K562 (cell line): ENCODE data around the gene PCDHGA5. TPM values are rescaled to one million over a fixed set of nuclear protein-coding genes. Genes with fewer than 3 reads are reported as not detected.
"Not testable (repeated sequence)": the region's sequence is repeated elsewhere in the genome, so short reads cannot be mapped to it uniquely, and the experiment has no call there.

Experiments
- ATAC-seq: fragments of 200-7000 bp; cut with Tn5 transposase; 3 replicates; pipeline ENCODE4 v1.9.1; 2020; ENCODE audit warnings: moderate library complexity
- BruUV-seq: library from RNA; stranded (reverse); fragments of 400-500 nt; replicated peaks from 2 replicates; lab custom pipeline; 2021; lab: Mats Ljungman, UMichigan
- CTCF ChIA-PET: fragments of 300-600 bp; formaldehyde crosslinking; extraction: SDS; loops from one replicate; lab custom pipeline; 2021; ENCODE audit warnings: low intra/inter-chr PET ratio; lab: Yijun Ruan, JAX
- POLR2A ChIA-PET: fragments of 300-600, 350-650 bp; sonication (Branson Sonifier 250); formaldehyde crosslinking; extraction: SDS; loops from one replicate; lab custom pipeline; 2021; ENCODE audit warnings: antibody characterized with exemption, inconsistent platforms; lab: Yijun Ruan, JAX
- DNase-seq, 4 experiments: peaks; one replicate each; pipeline versions ENCODE4 v3.0.0 to v3.0.0-alpha.2; 2011 to 2018; ENCODE audit warnings: low spot score in 3 of 4, mixed read lengths in 3 of 4; ENCODE audit errors: extremely low read depth in 1 of 4
- FAIRE-seq: peaks from 2 replicates; lab custom pipeline; 2011; peaks lifted over from hg19 to GRCh38; lab: Jason Lieb, UNC
- H2AFZ ChIP-seq: 2 replicates; pipeline ENCODE4 v1.6.0; 2011; ENCODE audit warnings: low read depth, low read length, control low read depth, inconsistent platforms
- H3K27ac ChIP-seq: fragments of 200-600 bp; 3 replicates; pipeline ENCODE4 v1.8.0; 2011; ENCODE audit warnings: low read depth, mild to moderate bottlenecking, control low read depth, inconsistent platforms, low read length, moderate library complexity, mixed read lengths; ENCODE audit errors: extremely low read depth
- H3K27me3 ChIP-seq, 2 experiments: fragments of 300-600 bp in 1 of 2; 2 replicates in 1 of 2; 3 replicates in 1 of 2; pipeline versions ENCODE4 v1.6.0 to v1.8.0; 2011; ENCODE audit warnings: inconsistent platforms in 2 of 2, low read length in 2 of 2, mild to moderate bottlenecking in 1 of 2, mixed read lengths in 1 of 2, moderate library complexity in 1 of 2; ENCODE audit not compliant: control insufficient read depth in 2 of 2, insufficient read depth in 2 of 2
- H3K36me3 ChIP-seq: fragments of 300-600 bp; 3 replicates; pipeline ENCODE4 v1.8.0; 2011; ENCODE audit warnings: mild to moderate bottlenecking, low read length, inconsistent platforms; ENCODE audit not compliant: control insufficient read depth, insufficient read depth
- H3K4me1 ChIP-seq, 2 experiments: fragments of 200-600 bp in 1 of 2; replicated peaks in 1 of 2; 2 replicates in 1 of 2; 3 replicates in 1 of 2; pipeline versions ENCODE4 v1.5.1 to v1.8.0; 2011; ENCODE audit warnings: inconsistent platforms in 2 of 2, low read length in 2 of 2, mild to moderate bottlenecking in 1 of 2, mixed read lengths in 1 of 2, moderate library complexity in 1 of 2; ENCODE audit not compliant: control insufficient read depth in 2 of 2, insufficient read depth in 2 of 2
- H3K4me2 ChIP-seq: 2 replicates; pipeline ENCODE4 v1.6.1; 2011; ENCODE audit warnings: low read length, control low read depth, inconsistent platforms, mixed read lengths; ENCODE audit not compliant: insufficient read depth
- H3K4me3 ChIP-seq: fragments of 200-600 bp; sonication (generic), shearing (Covaris generic); 2 replicates; pipeline ENCODE4 v1.5.1; 2016; ENCODE audit warnings: control low read depth, inconsistent platforms
- H3K79me2 ChIP-seq: fragments of 200-600 bp; 3 replicates; pipeline ENCODE4 v1.8.0; 2011; ENCODE audit warnings: low read length, inconsistent platforms; ENCODE audit not compliant: control insufficient read depth, insufficient read depth
- H3K9ac ChIP-seq, 2 experiments: 2 replicates each; pipeline versions ENCODE4 v1.6.0 to v1.6.1; 2011; ENCODE audit warnings: low read depth in 2 of 2, low read length in 2 of 2, control low read depth in 1 of 2, inconsistent platforms in 1 of 2, mild to moderate bottlenecking in 1 of 2, mixed read lengths in 1 of 2; ENCODE audit not compliant: insufficient read depth in 1 of 2
- H3K9me1 ChIP-seq: one replicate; pipeline ENCODE4 v1.6.0; 2011; ENCODE audit warnings: inconsistent platforms, mild to moderate bottlenecking, low read length, moderate library complexity; ENCODE audit not compliant: control insufficient read depth, insufficient read depth
- H3K9me3 ChIP-seq: replicated peaks from 2 replicates; pipeline ENCODE4 v1.5.1; 2011; ENCODE audit warnings: low read depth, low read length, inconsistent platforms; ENCODE audit not compliant: control insufficient read depth, insufficient read depth
- H4K20me1 ChIP-seq: replicated peaks from 2 replicates; pipeline ENCODE4 v1.6.1; 2011; ENCODE audit warnings: low read length, inconsistent platforms, mixed read lengths; ENCODE audit not compliant: control insufficient read depth, insufficient read depth
- NRF1 ChIP-seq, 2 experiments: fragments of 450-650 bp; IDR thresholded peaks in 1 of 2; conservative IDR thresholded peaks in 1 of 2; 2 replicates each; pipeline ENCODE4 v1.6.1; 2014; ENCODE audit warnings: mild to moderate bottlenecking in 2 of 2
- RAD21 ChIP-seq, 2 experiments: fragments of 250-450 bp in 1 of 2; fragments of 450-650 bp in 1 of 2; sonication (Bioruptor Pico) in 1 of 2; formaldehyde crosslinking in 1 of 2; IDR thresholded peaks in 1 of 2; conservative IDR thresholded peaks in 1 of 2; 2 replicates each; pipeline versions ENCODE4 v1.4.0 to v1.8.0; 2020 to 2022; ENCODE audit warnings: mild to moderate bottlenecking in 2 of 2, moderate library complexity in 1 of 2
- WGBS: fragments of 100-300 bp; shearing (Covaris generic); methylation state at CpG from one replicate; pipeline ENCODE4 v1.1.6; 2016; ENCODE audit warnings: low coverage, mixed read lengths; ENCODE audit not compliant: insufficient coverage; ENCODE audit errors: missing lambda C conversion rate; 5-methylcytosine and 5-hydroxymethylcytosine counted together
- in situ Hi-C: fragments of 300-500 bp; cut with MboI; formaldehyde crosslinking; loops from 4 replicates; pipeline ENCODE4 v1.15.0; 2018; ENCODE audit warnings: inconsistent platforms, mixed read lengths
- intact Hi-C: fragments of 100-400 bp; cut with micrococcal nuclease; formaldehyde crosslinking; loops from 2 replicates; pipeline ENCODE4 v1.14.2; 2022
- polyA plus RNA-seq, 8 experiments: library from polyadenylated mRNA; depleted of rRNA in 4 of 8; stranded (reverse) in 5 of 8; unstranded in 3 of 8; fragments of >200 nt; fragmentation: Nextera tagmentation in 2 of 8; fragmentation: Illumina TruSeq in 1 of 8; extraction: Ambion mirVana in 2 of 8; extraction: Trizol in 1 of 8; gene quantifications; 2 replicates each; pipeline versions ENCODE4 v1.2.1 to v1.2.3, GENCODE V29; 2011 to 2014; ENCODE audit warnings: inconsistent platforms in 1 of 8, missing spikeins in 1 of 8
- total RNA-seq, 7 experiments: library from RNA; depleted of rRNA in 6 of 7; stranded (reverse); fragments of >200 nt in 6 of 7; fragmentation: Illumina TruSeq in 2 of 7; extraction: Trizol in 2 of 7; gene quantifications; 2 replicates each; pipeline versions ENCODE4 v1.2.1 to v1.2.3, GENCODE V29; 2011 to 2021; ENCODE audit warnings: low replicate concordance in 1 of 7
- TF ChIP-seq, protein P1 (sequence below), 3 experiments: IDR thresholded peaks in 2 of 3; conservative IDR thresholded peaks in 1 of 3; 2 replicates each; pipeline ENCODE4 v1.5.1; 2011 to 2012; ENCODE audit warnings: low read length in 3 of 3, mild to moderate bottlenecking in 3 of 3, control low read depth in 2 of 3, improper control_type of control experiment in 1 of 3, inconsistent platforms in 1 of 3, low read depth in 1 of 3, mixed read lengths in 1 of 3, moderate library complexity in 1 of 3; ENCODE audit not compliant: insufficient read depth in 2 of 3

PCDHGA5 gene
- total and polyA plus RNA-seq, 9 of the 15 experiments (the other 6 are each of a cell fraction or from before 2014, with no cell fraction given) = 0.01 to 0.18 (median 0.12) TPM; not detected in 1

DNA sequence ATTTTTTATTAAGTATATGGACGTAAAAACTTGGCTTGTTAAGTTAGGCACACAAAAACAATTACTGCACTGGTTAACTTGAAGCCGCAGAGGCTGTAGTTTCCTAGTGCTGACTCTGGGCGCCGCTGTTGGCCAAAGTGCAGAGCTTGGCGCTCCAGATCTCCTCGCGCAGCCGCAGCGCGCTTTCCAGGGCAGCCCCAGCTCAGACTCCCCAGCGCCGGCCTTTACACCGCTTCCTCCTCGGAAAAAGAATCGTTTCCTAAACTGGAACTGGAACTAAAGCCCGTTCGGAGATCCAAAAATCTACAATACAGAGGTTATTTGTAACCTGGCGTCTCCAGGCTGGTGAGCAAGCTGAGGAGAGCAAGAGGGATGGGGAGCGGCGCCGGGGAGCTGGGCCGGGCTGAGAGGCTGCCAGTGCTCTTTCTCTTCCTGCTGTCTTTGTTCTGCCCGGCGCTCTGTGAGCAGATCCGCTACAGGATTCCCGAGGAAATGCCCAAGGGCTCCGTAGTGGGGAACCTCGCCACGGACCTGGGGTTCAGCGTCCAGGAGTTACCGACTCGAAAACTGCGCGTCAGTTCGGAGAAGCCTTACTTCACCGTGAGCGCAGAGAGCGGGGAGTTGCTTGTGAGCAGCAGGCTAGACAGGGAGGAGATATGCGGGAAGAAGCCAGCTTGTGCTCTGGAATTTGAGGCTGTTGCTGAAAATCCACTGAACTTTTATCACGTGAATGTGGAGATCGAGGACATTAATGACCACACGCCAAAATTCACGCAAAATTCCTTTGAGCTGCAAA, 34.0 kb downstream of the PCDHGA5 start, which contains the start of gene PCDHGB5:
Gene PCDHGB5, plus strand, starts transcription at position 192 of the 796 bp plus-strand sequence. Its CDS starts 181 bp downstream, at position 373.
- BruUV-seq, intact Hi-C loops, H4K20me1 ChIP-seq, in situ Hi-C loops, H3K36me3 ChIP-seq, H3K9ac ChIP-seq: not testable (repeated sequence)
- peak in 3 of 4 experiments; percentile 13 to 58 (median 23) for DNase-seq
- peaks cover 0 to 14% of the 10 kb centered on the region in 2 experiments; a peak in 3 of 5 replicates for H3K4me1 ChIP-seq
- ATAC-seq = peak; percentile 99
- TF ChIP-seq NRF1 (conservative IDR thresholded peaks at IDR 0.05 in 1 of 2, IDR thresholded peaks at IDR 0.05 in 1 of 2) (peak; percentile 89 to 90), RAD21 (CRISPR knock-in tag; conservative IDR thresholded peaks at IDR 0.05 in 1 of 2, IDR thresholded peaks at IDR 0.05 in 1 of 2) (peak in 1 of 2 experiments; percentile 41; a peak in 2 of 4 replicates)
- TF ChIP-seq, protein P1, sequence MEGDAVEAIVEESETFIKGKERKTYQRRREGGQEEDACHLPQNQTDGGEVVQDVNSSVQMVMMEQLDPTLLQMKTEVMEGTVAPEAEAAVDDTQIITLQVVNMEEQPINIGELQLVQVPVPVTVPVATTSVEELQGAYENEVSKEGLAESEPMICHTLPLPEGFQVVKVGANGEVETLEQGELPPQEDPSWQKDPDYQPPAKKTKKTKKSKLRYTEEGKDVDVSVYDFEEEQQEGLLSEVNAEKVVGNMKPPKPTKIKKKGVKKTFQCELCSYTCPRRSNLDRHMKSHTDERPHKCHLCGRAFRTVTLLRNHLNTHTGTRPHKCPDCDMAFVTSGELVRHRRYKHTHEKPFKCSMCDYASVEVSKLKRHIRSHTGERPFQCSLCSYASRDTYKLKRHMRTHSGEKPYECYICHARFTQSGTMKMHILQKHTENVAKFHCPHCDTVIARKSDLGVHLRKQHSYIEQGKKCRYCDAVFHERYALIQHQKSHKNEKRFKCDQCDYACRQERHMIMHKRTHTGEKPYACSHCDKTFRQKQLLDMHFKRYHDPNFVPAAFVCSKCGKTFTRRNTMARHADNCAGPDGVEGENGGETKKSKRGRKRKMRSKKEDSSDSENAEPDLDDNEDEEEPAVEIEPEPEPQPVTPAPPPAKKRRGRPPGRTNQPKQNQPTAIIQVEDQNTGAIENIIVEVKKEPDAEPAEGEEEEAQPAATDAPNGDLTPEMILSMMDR (IDR thresholded peaks at IDR 0.05 in 2 of 3, conservative IDR thresholded peaks at IDR 0.05 in 1 of 3; ENCODE audit: insufficient read depth in 2 of 3, low read depth in 1 of 3, low read length in 3 of 3) = peak; percentile 55 to 68 (median 64)
- TF ChIP-seq, all 486 proteins: peak for 3; not testable (repeated sequence) for 483
- WGBS = 6% methylated on average over 20 of the region's 43 CpGs
- H3K9me3 ChIP-seq, H3K79me2 ChIP-seq, H3K4me2 ChIP-seq, CTCF ChIA-PET, H3K9me1 ChIP-seq, H2AFZ ChIP-seq, H3K27ac ChIP-seq: not testable (repeated sequence)
- POLR2A ChIA-PET = interaction anchor here (0.6 to 1.1 kb wide), 2 partner anchors 9 to 13 kb away, joined by 3 read pairs; no protein-coding TSS in a partner anchor
- Histone ChIP-seq H3K4me3 (peak within 1 kb of the TSS; percentile 18; the same call in 1 of the 2 replicates), H3K27me3 (peaks cover 0 to 32% of the 10 kb centered on the region in 2 experiments; a peak in 3 of 5 replicates)
- peak; percentile 48 for FAIRE-seq
